ENCODE measurements around the gene WDR20.

DNA sequence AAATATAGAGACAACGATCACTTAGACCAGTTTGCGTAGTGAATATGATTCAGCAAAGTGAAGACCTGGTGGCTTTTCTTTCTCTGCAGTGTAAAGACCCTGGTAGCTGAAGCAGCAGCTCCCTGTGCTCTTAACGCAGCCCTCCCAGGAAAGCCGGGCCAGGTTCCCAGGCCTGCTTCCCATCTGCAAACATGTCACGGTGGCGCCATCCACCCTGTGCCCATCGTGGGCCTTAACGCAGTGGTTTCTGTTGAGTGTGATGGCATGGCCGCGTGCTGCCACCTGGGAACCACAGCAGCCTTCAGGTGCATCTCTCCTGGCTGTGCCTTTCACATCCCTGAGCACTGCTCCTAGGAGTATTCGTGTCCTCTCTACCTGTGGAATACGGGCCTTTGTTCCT lies 71.5 kb downstream of the WDR20 start:
- TF ChIP-seq, protein P1, sequence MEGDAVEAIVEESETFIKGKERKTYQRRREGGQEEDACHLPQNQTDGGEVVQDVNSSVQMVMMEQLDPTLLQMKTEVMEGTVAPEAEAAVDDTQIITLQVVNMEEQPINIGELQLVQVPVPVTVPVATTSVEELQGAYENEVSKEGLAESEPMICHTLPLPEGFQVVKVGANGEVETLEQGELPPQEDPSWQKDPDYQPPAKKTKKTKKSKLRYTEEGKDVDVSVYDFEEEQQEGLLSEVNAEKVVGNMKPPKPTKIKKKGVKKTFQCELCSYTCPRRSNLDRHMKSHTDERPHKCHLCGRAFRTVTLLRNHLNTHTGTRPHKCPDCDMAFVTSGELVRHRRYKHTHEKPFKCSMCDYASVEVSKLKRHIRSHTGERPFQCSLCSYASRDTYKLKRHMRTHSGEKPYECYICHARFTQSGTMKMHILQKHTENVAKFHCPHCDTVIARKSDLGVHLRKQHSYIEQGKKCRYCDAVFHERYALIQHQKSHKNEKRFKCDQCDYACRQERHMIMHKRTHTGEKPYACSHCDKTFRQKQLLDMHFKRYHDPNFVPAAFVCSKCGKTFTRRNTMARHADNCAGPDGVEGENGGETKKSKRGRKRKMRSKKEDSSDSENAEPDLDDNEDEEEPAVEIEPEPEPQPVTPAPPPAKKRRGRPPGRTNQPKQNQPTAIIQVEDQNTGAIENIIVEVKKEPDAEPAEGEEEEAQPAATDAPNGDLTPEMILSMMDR (conservative IDR thresholded peaks at IDR 0.05; ENCODE audit: low read depth, low read length), result no peak
- no peak for TF ChIP-seq EZH2phosphoT487 (IDR thresholded peaks at IDR 0.05; ENCODE audit: borderline replicate concordance, low read length)
